CD14-positive monocyte (primary cell): ENCODE data around the gene VNN1. TPM values are rescaled to one million over a fixed set of nuclear protein-coding genes. Genes with fewer than 3 reads are reported as not detected.

Source experiments
- DNase-seq, 3 donors: peaks; one replicate each; pipeline ENCODE4 v3.0.0-alpha.2; 2011 to 2022
- H2AFZ ChIP-seq: 2 replicates; pipeline ENCODE4 v1.6.0; 2012; ENCODE audit warnings: mild to moderate bottlenecking, low read depth, low read length, inconsistent platforms; ENCODE audit not compliant: insufficient read depth, poor library complexity, severe bottlenecking
- H3K27ac ChIP-seq, 2 donors: 1 replicate in 1 of 2; 2 replicates in 1 of 2; pipeline ENCODE4 v1.5.1; 2012 to 2013; ENCODE audit warnings: low read length in 2 of 2, control low read depth in 1 of 2, inconsistent platforms in 1 of 2, low read depth in 1 of 2, mild to moderate bottlenecking in 1 of 2
- H3K27me3 ChIP-seq, 2 donors: one replicate each; pipeline versions ENCODE4 v1.6.0 to v1.6.1; 2011 to 2013; ENCODE audit warnings: low read length in 2 of 2; ENCODE audit not compliant: control insufficient read depth in 2 of 2, insufficient read depth in 2 of 2
- H3K36me3 ChIP-seq, 2 donors: replicated peaks in 1 of 2; 1 replicate in 1 of 2; 2 replicates in 1 of 2; pipeline versions ENCODE4 v1.5.1 to v1.6.1; 2012 to 2013; ENCODE audit warnings: low read length in 2 of 2, control low read depth in 1 of 2, inconsistent platforms in 1 of 2, mild to moderate bottlenecking in 1 of 2; ENCODE audit not compliant: insufficient read depth in 2 of 2, control insufficient read depth in 1 of 2
- H3K4me1 ChIP-seq, 2 donors: 1 replicate in 1 of 2; 2 replicates in 1 of 2; pipeline versions ENCODE4 v1.5.1 to v1.6.1; 2012 to 2013; ENCODE audit warnings: low read length in 2 of 2, control low read depth in 1 of 2, inconsistent platforms in 1 of 2, mild to moderate bottlenecking in 1 of 2, moderate library complexity in 1 of 2; ENCODE audit not compliant: insufficient read depth in 2 of 2, control insufficient read depth in 1 of 2
- H3K4me2 ChIP-seq: replicated peaks from 2 replicates; pipeline ENCODE3; 2012; ENCODE audit warnings: low read length, moderate library complexity, mild to moderate bottlenecking; ENCODE audit not compliant: poor library complexity, severe bottlenecking; ENCODE audit errors: extremely low read depth
- H3K4me3 ChIP-seq, 3 experiments: fragments of 200-600 bp in 1 of 3; sonication (generic) in 1 of 3; replicated peaks in 1 of 3; 1 replicate in 2 of 3; 2 replicates in 1 of 3; pipeline ENCODE4 v1.5.1; 2011 to 2013; ENCODE audit warnings: low read length in 3 of 3, mild to moderate bottlenecking in 3 of 3, control low read depth in 2 of 3, low read depth in 2 of 3, inconsistent platforms in 1 of 3, moderate library complexity in 1 of 3
- H3K79me2 ChIP-seq: 2 replicates; pipeline ENCODE4 v1.6.0; 2012; ENCODE audit warnings: mild to moderate bottlenecking, control low read depth, inconsistent platforms, low read length, moderate library complexity; ENCODE audit not compliant: insufficient read depth
- H3K9ac ChIP-seq: 2 replicates; pipeline ENCODE4 v1.6.0; 2017; ENCODE audit warnings: low read length, mild to moderate bottlenecking; ENCODE audit not compliant: insufficient read depth, poor library complexity, severe bottlenecking
- H3K9me3 ChIP-seq, 2 donors: replicated peaks in 1 of 2; 1 replicate in 1 of 2; 2 replicates in 1 of 2; pipeline versions ENCODE4 v1.5.1 to v1.6.1; 2012 to 2013; ENCODE audit warnings: low read length in 2 of 2, control low read depth in 1 of 2; ENCODE audit not compliant: control insufficient read depth in 1 of 2, insufficient read depth in 1 of 2
- H4K20me1 ChIP-seq: 2 replicates; pipeline ENCODE4 v1.6.0; 2012; ENCODE audit warnings: mild to moderate bottlenecking, low read length, control low read depth, moderate library complexity; ENCODE audit not compliant: insufficient read depth
- H3K27ac Mint-ChIP-seq, 7 donors: one replicate each; pipeline ENCODE4 v1.8.0; 2020; ENCODE audit warnings: mild to moderate bottlenecking in 7 of 7, mixed read lengths in 7 of 7, moderate library complexity in 6 of 7, inconsistent platforms in 2 of 7
- H3K27me3 Mint-ChIP-seq, 3 donors: one replicate each; pipeline ENCODE4 v1.8.0; 2021 to 2022; ENCODE audit warnings: low read depth in 3 of 3, mild to moderate bottlenecking in 3 of 3, mixed read lengths in 3 of 3, moderate library complexity in 3 of 3, inconsistent platforms in 1 of 3
- H3K36me3 Mint-ChIP-seq, 2 donors: one replicate each; pipeline ENCODE4 v1.8.0; 2020; ENCODE audit warnings: mixed read lengths in 2 of 2, inconsistent platforms in 1 of 2, mild to moderate bottlenecking in 1 of 2
- H3K4me1 Mint-ChIP-seq: one replicate; pipeline ENCODE4 v1.8.0; 2020; ENCODE audit warnings: mild to moderate bottlenecking, mixed read lengths
- H3K4me3 Mint-ChIP-seq, 2 donors: one replicate each; pipeline ENCODE4 v1.8.0; 2020; ENCODE audit warnings: mild to moderate bottlenecking in 2 of 2, mixed read lengths in 2 of 2, moderate library complexity in 1 of 2
- H3K9me3 Mint-ChIP-seq, 7 donors: one replicate each; pipeline ENCODE4 v1.8.0; 2020 to 2022; ENCODE audit warnings: mixed read lengths in 7 of 7, mild to moderate bottlenecking in 6 of 7, moderate library complexity in 6 of 7, inconsistent platforms in 2 of 7
- CTCF ChIP-seq: fragments of 200-600 bp; IDR thresholded peaks from one replicate; pipeline ENCODE4 v1.8.0; 2022; ENCODE audit warnings: antibody characterized with exemption, mild to moderate bottlenecking
- WGBS: methylation state at CpG from one replicate; pipeline ENCODE4 v1.1.5; 2013; ENCODE audit warnings: missing lambda C conversion rate; ENCODE audit not compliant: insufficient coverage; 5-methylcytosine and 5-hydroxymethylcytosine counted together
- intact Hi-C, 2 donors: fragments of 100-400 bp; cut with micrococcal nuclease; formaldehyde crosslinking; loops; one replicate each; pipeline versions ENCODE4 v1.15.0 to v1.15.1; 2023
- polyA plus RNA-seq, 3 donors: library from polyadenylated mRNA; depleted of rRNA in 1 of 3; unstranded in 2 of 3; stranded (reverse) in 1 of 3; fragments of 300-500 nt in 2 of 3; fragments of >200 nt in 1 of 3; fragmentation: Illumina TruSeq in 2 of 3; gene quantifications; 1 replicate in 2 of 3; 2 replicates in 1 of 3; pipeline ENCODE4 v1.2.3, GENCODE V29; 2012 to 2021

The VNN1 gene
- polyA plus RNA-seq, 3 donors = 7.9 to 61.2 (median 47.9) TPM

- peaks cover 0 to 1% (median 0%) of the 10 kb centered on the region in 3 donors for H3K27me3 Mint-ChIP-seq
- no peak overlapping the region for H3K4me3 Mint-ChIP-seq
- H3K4me1 Mint-ChIP-seq = peaks cover 33% of the 10 kb centered on the region
- no peak overlapping the region for H3K4me2 ChIP-seq
- no peaks in the 10 kb centered on the region for H4K20me1 ChIP-seq
- H3K4me3 ChIP-seq = no peak overlapping the region
- no peaks in the 10 kb centered on the region for H3K79me2 ChIP-seq
- peaks cover 5 to 6% of the 10 kb centered on the region in 2 donors for H3K36me3 Mint-ChIP-seq
- H3K4me1 ChIP-seq = peaks cover 33 to 41% of the 10 kb centered on the region in 2 donors
- no peak overlapping the region for H3K27ac ChIP-seq
- no peak for DNase-seq
- no peaks in the 10 kb centered on the region for H3K27me3 ChIP-seq
- TF ChIP-seq CTCF = no peak
- no CpG with 5 or more reads among the region's 10 CpGs for WGBS
- H3K27ac Mint-ChIP-seq = no peak overlapping the region
- no peaks in the 10 kb centered on the region for H3K9me3 ChIP-seq
- peaks cover 0 to 6% (median 2%) of the 10 kb centered on the region in 7 donors for H3K9me3 Mint-ChIP-seq
- intact Hi-C loops = no loop called here
- H3K9ac ChIP-seq = no peak overlapping the region
- H2AFZ ChIP-seq = no peak overlapping the region
- no peaks in the 10 kb centered on the region for H3K36me3 ChIP-seq
Measured at GRCh38 chr6:132673376-132674094, 40.3 kb downstream of the VNN1 start.

GRCh38 chr6:132671295-132671694 is 42.6 kb downstream of the VNN1 start:
- H3K36me3 Mint-ChIP-seq = no peaks in the 10 kb centered on the region
- intact Hi-C loops = loop anchor here in 1 of 2 donors (2.0 kb wide), 1 partner anchor 98 kb away; no protein-coding TSS in a partner anchor

More at GRCh38 chr6:132671295-132671694, 42.6 kb downstream of the VNN1 start:
- no peak overlapping the region for H3K27ac ChIP-seq
- H3K4me1 Mint-ChIP-seq = peaks cover 24% of the 10 kb centered on the region
- H3K9me3 ChIP-seq = no peaks in the 10 kb centered on the region
- H4K20me1 ChIP-seq = no peaks in the 10 kb centered on the region
- peaks cover 25 to 31% of the 10 kb centered on the region in 2 donors for H3K4me1 ChIP-seq
- H3K27me3 ChIP-seq = no peaks in the 10 kb centered on the region
- DNase-seq = no peak
- H3K4me3 ChIP-seq = no peak overlapping the region
- no peak overlapping the region for H3K27ac Mint-ChIP-seq
- peaks cover 0 to 1% (median 0%) of the 10 kb centered on the region in 7 donors for H3K9me3 Mint-ChIP-seq
- peaks cover 0 to 1% (median 0%) of the 10 kb centered on the region in 3 donors for H3K27me3 Mint-ChIP-seq
- no peaks in the 10 kb centered on the region for H3K36me3 ChIP-seq
- H2AFZ ChIP-seq = no peak overlapping the region
- H3K4me3 Mint-ChIP-seq = no peak overlapping the region
- TF ChIP-seq CTCF = no peak
- H3K9ac ChIP-seq = no peak overlapping the region
- H3K4me2 ChIP-seq = no peak overlapping the region
- 100% methylated on average over 1 of the region's 1 CpG for WGBS
- no peaks in the 10 kb centered on the region for H3K79me2 ChIP-seq
